HepG2 (cell line): ENCODE data around the gene FANCG. TPM values are rescaled to one million over a fixed set of nuclear protein-coding genes. Genes with fewer than 3 reads are reported as not detected.

Experiments
- BRD4 ChIP-seq: sonication (generic); formaldehyde crosslinking; IDR thresholded peaks from 2 replicates; pipeline ENCODE4 v1.4.0; 2020; ENCODE audit warnings: missing genetic modification reagents
- CHD4 ChIP-seq: fragments of 200-600 bp; sonication (generic); IDR thresholded peaks from 2 replicates; pipeline ENCODE4 v1.7.0; 2017; ENCODE audit warnings: mild to moderate bottlenecking, low read length, borderline replicate concordance
- DR1 ChIP-seq: sonication (generic); formaldehyde crosslinking; IDR thresholded peaks from 2 replicates; pipeline ENCODE4 v1.8.0; 2021; ENCODE audit warnings: mild to moderate bottlenecking, missing genetic modification reagents, inconsistent platforms
- HOXA5 ChIP-seq: sonication (generic); formaldehyde crosslinking; IDR thresholded peaks from 2 replicates; pipeline ENCODE4 v1.4.0; 2020; ENCODE audit warnings: missing genetic modification reagents
- KLF12 ChIP-seq: sonication (generic); formaldehyde crosslinking; IDR thresholded peaks from 2 replicates; pipeline ENCODE4 v1.4.0; 2020; ENCODE audit warnings: missing genetic modification reagents, borderline replicate concordance
- MTA1 ChIP-seq: sonication (generic); formaldehyde crosslinking; IDR thresholded peaks from 2 replicates; pipeline ENCODE4 v1.4.0; 2020; ENCODE audit warnings: missing genetic modification reagents, mild to moderate bottlenecking, borderline replicate concordance
- NCOA1 ChIP-seq: sonication (generic); formaldehyde crosslinking; IDR thresholded peaks from 2 replicates; pipeline ENCODE4 v1.9.0; 2021; ENCODE audit warnings: missing genetic modification reagents
- NKX3-1 ChIP-seq: sonication (generic); formaldehyde crosslinking; IDR thresholded peaks from 2 replicates; pipeline ENCODE4 v1.5.0; 2020; ENCODE audit warnings: missing genetic modification reagents
- RORA ChIP-seq: sonication (generic); formaldehyde crosslinking; IDR thresholded peaks from 2 replicates; pipeline ENCODE4 v1.5.0; 2020; ENCODE audit warnings: mild to moderate bottlenecking, missing genetic modification reagents, moderate library complexity
- SALL1 ChIP-seq: sonication (generic); formaldehyde crosslinking; IDR thresholded peaks from 2 replicates; pipeline ENCODE4 v1.8.0; 2022; ENCODE audit warnings: mild to moderate bottlenecking, missing genetic modification reagents
- SP5 ChIP-seq: IDR thresholded peaks from 2 replicates; pipeline ENCODE4 v1.6.1; 2016; ENCODE audit warnings: low read depth, borderline replicate concordance
- ZBTB38 ChIP-seq: sonication (generic); formaldehyde crosslinking; IDR thresholded peaks from 2 replicates; pipeline ENCODE4 v1.5.1; 2020; ENCODE audit warnings: mild to moderate bottlenecking, missing genetic modification reagents
- ZFP36L1 ChIP-seq: sonication (generic); formaldehyde crosslinking; IDR thresholded peaks from 2 replicates; pipeline ENCODE4 v1.8.0; 2022; ENCODE audit warnings: mild to moderate bottlenecking, missing genetic modification reagents, moderate library complexity
- ZNF451 ChIP-seq: sonication (generic); formaldehyde crosslinking; IDR thresholded peaks from 2 replicates; pipeline ENCODE4 v1.5.0; 2020; ENCODE audit warnings: mild to moderate bottlenecking, missing genetic modification reagents
- ZNF841 ChIP-seq: sonication (generic); formaldehyde crosslinking; IDR thresholded peaks from 2 replicates; pipeline ENCODE4 v1.8.1; 2023; ENCODE audit warnings: missing genetic modification reagents, borderline replicate concordance
- polyA plus RNA-seq, 8 experiments: library from polyadenylated mRNA; depleted of rRNA in 3 of 8; stranded (reverse) in 7 of 8; unstranded in 1 of 8; fragments of >200 nt; fragmentation: Illumina TruSeq in 4 of 8; extraction: Trizol in 4 of 8; gene quantifications; 2 replicates each; pipeline versions ENCODE4 v1.2.1 to v1.2.3, GENCODE V29; 2011 to 2016; ENCODE audit warnings: low read depth in 4 of 8, missing spikeins in 1 of 8, mixed read lengths in 1 of 8; ENCODE audit not compliant: insufficient read depth in 1 of 8
- total RNA-seq, 5 experiments: library from RNA; depleted of rRNA; stranded (reverse); fragments of >200 nt; fragmentation: Illumina TruSeq; extraction: Trizol; gene quantifications; 2 replicates each; pipeline ENCODE4 v1.2.3, GENCODE V29; 2016; ENCODE audit warnings: low read depth in 1 of 5
- TF ChIP-seq, protein P1 (sequence below): sonication (generic); formaldehyde crosslinking; IDR thresholded peaks from 2 replicates; pipeline ENCODE4 v1.4.0; 2020; ENCODE audit warnings: missing genetic modification reagents; ENCODE audit errors: not compliant biosample characterization
- TF ChIP-seq, protein P2 (sequence below): sonication (generic); formaldehyde crosslinking; IDR thresholded peaks from 2 replicates; pipeline ENCODE4 v1.4.0; 2020; ENCODE audit warnings: mild to moderate bottlenecking, missing genetic modification reagents, borderline replicate concordance
- TF ChIP-seq, protein P3 (sequence below): sonication (generic); formaldehyde crosslinking; IDR thresholded peaks from 2 replicates; pipeline ENCODE4 v1.4.0; 2020; ENCODE audit warnings: mild to moderate bottlenecking, missing genetic modification reagents, borderline replicate concordance
- TF ChIP-seq, protein P4 (sequence below): IDR thresholded peaks from 2 replicates; pipeline ENCODE4 v1.6.1; 2016; ENCODE audit warnings: control low read depth
- TF ChIP-seq, protein P5 (sequence below): sonication (generic); formaldehyde crosslinking; IDR thresholded peaks from 2 replicates; pipeline ENCODE4 v1.4.0; 2020; ENCODE audit warnings: mild to moderate bottlenecking, low read depth, missing genetic modification reagents

The FANCG gene
- total and polyA plus RNA-seq, 2 of the 13 experiments (the other 11 are each of a cell fraction or from before 2014, with no cell fraction given), result 14.4 to 45.1 TPM

DNA sequence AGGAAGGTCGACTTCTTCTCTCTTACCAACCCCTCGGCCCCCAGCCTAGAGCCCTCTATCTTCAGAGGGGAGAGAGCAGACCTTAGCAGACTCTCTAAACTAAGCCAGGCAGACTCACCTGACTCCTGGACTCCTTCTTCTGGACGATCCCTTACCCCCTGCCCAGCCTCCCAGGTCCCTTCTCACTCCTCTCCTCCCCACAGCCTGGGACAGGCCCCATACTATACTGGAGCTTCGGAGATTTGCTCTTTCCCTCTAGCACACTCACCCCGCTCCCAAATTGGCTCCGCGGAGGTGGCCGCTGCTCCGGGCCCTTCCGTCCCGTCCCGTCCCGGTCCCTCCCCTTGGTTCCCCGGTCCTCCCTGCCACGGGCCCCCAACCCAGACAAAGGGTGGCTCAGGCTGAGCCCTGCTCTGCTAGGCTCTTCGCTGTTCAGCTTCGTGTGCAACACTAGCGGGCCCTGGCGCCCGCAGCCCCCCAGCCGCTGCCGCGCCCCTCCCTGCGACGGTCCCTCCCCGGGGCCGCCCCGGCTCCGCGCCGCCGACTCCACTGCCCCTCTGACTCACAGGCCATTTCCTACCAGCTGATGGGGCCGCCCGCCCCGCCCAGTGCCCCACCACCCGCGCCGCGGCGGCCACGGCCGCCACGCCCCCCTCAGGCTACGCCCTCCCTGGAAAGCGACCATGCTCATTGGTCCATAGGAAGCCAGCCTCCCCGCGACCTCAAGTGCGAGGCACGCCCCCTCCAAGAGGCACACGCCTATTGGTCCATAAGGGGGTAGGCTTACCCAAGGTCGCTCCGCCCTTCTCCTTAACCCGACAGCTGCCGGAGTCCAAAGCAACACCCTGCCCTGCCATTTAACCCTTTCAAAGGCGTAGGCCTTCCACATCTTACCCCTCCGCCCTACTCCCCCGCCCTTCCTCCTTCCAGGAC is 31.5 kb upstream of the FANCG start (continued):
- TF ChIP-seq, protein P1, sequence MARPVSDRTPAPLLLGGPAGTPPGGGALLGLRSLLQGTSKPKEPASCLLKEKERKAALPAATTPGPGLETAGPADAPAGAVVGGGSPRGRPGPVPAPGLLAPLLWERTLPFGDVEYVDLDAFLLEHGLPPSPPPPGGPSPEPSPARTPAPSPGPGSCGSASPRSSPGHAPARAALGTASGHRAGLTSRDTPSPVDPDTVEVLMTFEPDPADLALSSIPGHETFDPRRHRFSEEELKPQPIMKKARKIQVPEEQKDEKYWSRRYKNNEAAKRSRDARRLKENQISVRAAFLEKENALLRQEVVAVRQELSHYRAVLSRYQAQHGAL (CRISPR knock-in tag), result no peak
- TF ChIP-seq ZBTB38 (CRISPR knock-in tag), result no peak
- TF ChIP-seq, protein P2, sequence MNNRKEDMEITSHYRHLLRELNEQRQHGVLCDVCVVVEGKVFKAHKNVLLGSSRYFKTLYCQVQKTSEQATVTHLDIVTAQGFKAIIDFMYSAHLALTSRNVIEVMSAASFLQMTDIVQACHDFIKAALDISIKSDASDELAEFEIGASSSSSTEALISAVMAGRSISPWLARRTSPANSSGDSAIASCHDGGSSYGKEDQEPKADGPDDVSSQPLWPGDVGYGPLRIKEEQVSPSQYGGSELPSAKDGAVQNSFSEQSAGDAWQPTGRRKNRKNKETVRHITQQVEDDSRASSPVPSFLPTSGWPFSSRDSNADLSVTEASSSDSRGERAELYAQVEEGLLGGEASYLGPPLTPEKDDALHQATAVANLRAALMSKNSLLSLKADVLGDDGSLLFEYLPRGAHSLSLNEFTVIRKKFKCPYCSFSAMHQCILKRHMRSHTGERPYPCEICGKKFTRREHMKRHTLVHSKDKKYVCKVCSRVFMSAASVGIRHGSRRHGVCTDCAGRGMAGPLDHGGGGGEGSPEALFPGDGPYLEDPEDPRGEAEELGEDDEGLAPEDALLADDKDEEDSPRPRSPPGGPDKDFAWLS, result no peak
- no peak for TF ChIP-seq RORA
- TF ChIP-seq KLF12 (CRISPR knock-in tag), result no peak
- TF ChIP-seq CHD4, result no peak
- TF ChIP-seq SP5, result peak; percentile 73; the same call in 1 of the 2 replicates
- no peak for TF ChIP-seq ZNF451 (CRISPR knock-in tag)
- TF ChIP-seq, protein P3, sequence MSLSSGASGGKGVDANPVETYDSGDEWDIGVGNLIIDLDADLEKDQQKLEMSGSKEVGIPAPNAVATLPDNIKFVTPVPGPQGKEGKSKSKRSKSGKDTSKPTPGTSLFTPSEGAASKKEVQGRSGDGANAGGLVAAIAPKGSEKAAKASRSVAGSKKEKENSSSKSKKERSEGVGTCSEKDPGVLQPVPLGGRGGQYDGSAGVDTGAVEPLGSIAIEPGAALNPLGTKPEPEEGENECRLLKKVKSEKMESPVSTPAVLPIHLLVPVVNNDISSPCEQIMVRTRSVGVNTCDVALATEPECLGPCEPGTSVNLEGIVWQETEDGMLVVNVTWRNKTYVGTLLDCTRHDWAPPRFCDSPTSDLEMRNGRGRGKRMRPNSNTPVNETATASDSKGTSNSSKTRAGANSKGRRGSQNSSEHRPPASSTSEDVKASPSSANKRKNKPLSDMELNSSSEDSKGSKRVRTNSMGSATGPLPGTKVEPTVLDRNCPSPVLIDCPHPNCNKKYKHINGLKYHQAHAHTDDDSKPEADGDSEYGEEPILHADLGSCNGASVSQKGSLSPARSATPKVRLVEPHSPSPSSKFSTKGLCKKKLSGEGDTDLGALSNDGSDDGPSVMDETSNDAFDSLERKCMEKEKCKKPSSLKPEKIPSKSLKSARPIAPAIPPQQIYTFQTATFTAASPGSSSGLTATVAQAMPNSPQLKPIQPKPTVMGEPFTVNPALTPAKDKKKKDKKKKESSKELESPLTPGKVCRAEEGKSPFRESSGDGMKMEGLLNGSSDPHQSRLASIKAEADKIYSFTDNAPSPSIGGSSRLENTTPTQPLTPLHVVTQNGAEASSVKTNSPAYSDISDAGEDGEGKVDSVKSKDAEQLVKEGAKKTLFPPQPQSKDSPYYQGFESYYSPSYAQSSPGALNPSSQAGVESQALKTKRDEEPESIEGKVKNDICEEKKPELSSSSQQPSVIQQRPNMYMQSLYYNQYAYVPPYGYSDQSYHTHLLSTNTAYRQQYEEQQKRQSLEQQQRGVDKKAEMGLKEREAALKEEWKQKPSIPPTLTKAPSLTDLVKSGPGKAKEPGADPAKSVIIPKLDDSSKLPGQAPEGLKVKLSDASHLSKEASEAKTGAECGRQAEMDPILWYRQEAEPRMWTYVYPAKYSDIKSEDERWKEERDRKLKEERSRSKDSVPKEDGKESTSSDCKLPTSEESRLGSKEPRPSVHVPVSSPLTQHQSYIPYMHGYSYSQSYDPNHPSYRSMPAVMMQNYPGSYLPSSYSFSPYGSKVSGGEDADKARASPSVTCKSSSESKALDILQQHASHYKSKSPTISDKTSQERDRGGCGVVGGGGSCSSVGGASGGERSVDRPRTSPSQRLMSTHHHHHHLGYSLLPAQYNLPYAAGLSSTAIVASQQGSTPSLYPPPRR (CRISPR knock-in tag), result no peak
- TF ChIP-seq, protein P4, sequence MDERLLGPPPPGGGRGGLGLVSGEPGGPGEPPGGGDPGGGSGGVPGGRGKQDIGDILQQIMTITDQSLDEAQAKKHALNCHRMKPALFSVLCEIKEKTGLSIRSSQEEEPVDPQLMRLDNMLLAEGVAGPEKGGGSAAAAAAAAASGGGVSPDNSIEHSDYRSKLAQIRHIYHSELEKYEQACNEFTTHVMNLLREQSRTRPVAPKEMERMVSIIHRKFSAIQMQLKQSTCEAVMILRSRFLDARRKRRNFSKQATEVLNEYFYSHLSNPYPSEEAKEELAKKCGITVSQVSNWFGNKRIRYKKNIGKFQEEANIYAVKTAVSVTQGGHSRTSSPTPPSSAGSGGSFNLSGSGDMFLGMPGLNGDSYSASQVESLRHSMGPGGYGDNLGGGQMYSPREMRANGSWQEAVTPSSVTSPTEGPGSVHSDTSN (CRISPR knock-in tag), result no peak
- no peak; the same call in 1 of the 2 replicates for TF ChIP-seq DR1 (CRISPR knock-in tag)
- TF ChIP-seq ZFP36L1 (CRISPR knock-in tag), result no peak
- TF ChIP-seq NKX3-1 (CRISPR knock-in tag), result no peak
- peak; percentile 23; the same call in 1 of the 2 replicates for TF ChIP-seq SALL1 (CRISPR knock-in tag)
- TF ChIP-seq NCOA1, result no peak
- no peak for TF ChIP-seq MTA1 (CRISPR knock-in tag)
- TF ChIP-seq ZNF841, result no peak
- TF ChIP-seq BRD4 (CRISPR knock-in tag), result no peak
- TF ChIP-seq, protein P5, sequence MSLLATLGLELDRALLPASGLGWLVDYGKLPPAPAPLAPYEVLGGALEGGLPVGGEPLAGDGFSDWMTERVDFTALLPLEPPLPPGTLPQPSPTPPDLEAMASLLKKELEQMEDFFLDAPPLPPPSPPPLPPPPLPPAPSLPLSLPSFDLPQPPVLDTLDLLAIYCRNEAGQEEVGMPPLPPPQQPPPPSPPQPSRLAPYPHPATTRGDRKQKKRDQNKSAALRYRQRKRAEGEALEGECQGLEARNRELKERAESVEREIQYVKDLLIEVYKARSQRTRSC (CRISPR knock-in tag), result no peak
- no peak for TF ChIP-seq HOXA5 (CRISPR knock-in tag)
